Keratinocyte (primary cell): Measurements from ENCODE around the gene KRT5. TPM values are rescaled to one million over a fixed set of nuclear protein-coding genes. Genes with fewer than 3 reads are reported as not detected.

Experiments
- DNase-seq: peaks from one replicate; pipeline ENCODE4 v3.0.0-alpha.2; 2011; ENCODE audit warnings: low read depth, missing footprints, low spot score
- FAIRE-seq: peaks from 2 replicates; lab custom pipeline; 2011; peaks lifted over from hg19 to GRCh38; lab: Jason Lieb, UNC
- H2AFZ ChIP-seq: 2 replicates; pipeline ENCODE4 v1.6.0; 2012; ENCODE audit warnings: low read length, control low read depth, inconsistent platforms; ENCODE audit not compliant: control insufficient read depth
- H3K27ac ChIP-seq: 2 replicates; pipeline ENCODE4 v1.5.1; 2011; ENCODE audit warnings: low read length; ENCODE audit not compliant: control insufficient read depth, insufficient read depth
- H3K27me3 ChIP-seq: 3 replicates; pipeline ENCODE4 v1.6.0; 2011; ENCODE audit warnings: low read length; ENCODE audit not compliant: control insufficient read depth, insufficient read depth; ENCODE audit errors: extremely low read depth
- H3K36me3 ChIP-seq, 2 experiments: 2 replicates in 1 of 2; 3 replicates in 1 of 2; pipeline ENCODE4 v1.5.1; 2011; ENCODE audit warnings: low read length in 2 of 2, mild to moderate bottlenecking in 1 of 2; ENCODE audit not compliant: control insufficient read depth in 2 of 2, insufficient read depth in 2 of 2; ENCODE audit errors: extremely low read depth in 1 of 2
- H3K4me1 ChIP-seq: 3 replicates; pipeline ENCODE4 v1.5.1; 2011; ENCODE audit warnings: low read length; ENCODE audit not compliant: control insufficient read depth, insufficient read depth; ENCODE audit errors: extremely low read depth
- H3K4me2 ChIP-seq: 3 replicates; pipeline ENCODE4 v1.6.0; 2011; ENCODE audit warnings: low read depth, low read length; ENCODE audit not compliant: control insufficient read depth, insufficient read depth; ENCODE audit errors: extremely low read depth
- H3K4me3 ChIP-seq, 3 experiments: fragments of 200-600 bp in 1 of 3; sonication (generic) in 1 of 3; 2 replicates in 2 of 3; 3 replicates in 1 of 3; pipeline ENCODE4 v1.5.1; 2011 to 2016; ENCODE audit warnings: low read length in 3 of 3, mild to moderate bottlenecking in 3 of 3, control low read depth in 2 of 3, inconsistent platforms in 1 of 3, low read depth in 1 of 3, mixed read lengths in 1 of 3, mixed run types in 1 of 3, moderate library complexity in 1 of 3; ENCODE audit not compliant: control insufficient read depth in 2 of 3, insufficient read depth in 2 of 3; ENCODE audit errors: extremely low read depth in 1 of 3
- H3K79me2 ChIP-seq: 2 replicates; pipeline ENCODE4 v1.6.0; 2012; ENCODE audit warnings: low read length; ENCODE audit not compliant: control insufficient read depth, insufficient read depth
- H3K9ac ChIP-seq: 3 replicates; pipeline ENCODE4 v1.6.0; 2011; ENCODE audit warnings: low read length; ENCODE audit not compliant: control insufficient read depth, insufficient read depth; ENCODE audit errors: extremely low read depth
- H3K9me1 ChIP-seq: 3 replicates; pipeline ENCODE4 v1.6.0; 2011; ENCODE audit warnings: low read length; ENCODE audit not compliant: control insufficient read depth, insufficient read depth; ENCODE audit errors: extremely low read depth
- H3K9me3 ChIP-seq: 2 replicates; pipeline ENCODE4 v1.5.1; 2012; ENCODE audit warnings: low read depth, low read length; ENCODE audit not compliant: control insufficient read depth
- H4K20me1 ChIP-seq: 3 replicates; pipeline ENCODE4 v1.6.0; 2011; ENCODE audit warnings: low read length; ENCODE audit not compliant: control insufficient read depth, insufficient read depth; ENCODE audit errors: extremely low read depth
- CTCF ChIP-seq, 3 experiments: IDR thresholded peaks in 1 of 3; conservative IDR thresholded peaks in 1 of 3; optimal IDR thresholded peaks in 1 of 3; 2 replicates in 2 of 3; 3 replicates in 1 of 3; pipeline versions ENCODE3 to v1.5.1; 2011; ENCODE audit warnings: low read length in 3 of 3, mild to moderate bottlenecking in 3 of 3, moderate library complexity in 2 of 3, control low read depth in 1 of 3, inconsistent platforms in 1 of 3; ENCODE audit not compliant: insufficient read depth in 2 of 3; ENCODE audit errors: extremely low read depth in 1 of 3
- EZH2 ChIP-seq: IDR thresholded peaks from one replicate; pipeline ENCODE4 v1.6.1; 2012; ENCODE audit warnings: inconsistent platforms, mild to moderate bottlenecking, low read length, moderate library complexity
- dilution Hi-C: fragments of 300-500 bp; cut with MboI; formaldehyde crosslinking; loops from one replicate; pipeline ENCODE4 v1.7.0; 2020; ENCODE audit warnings: low sequenced_read_pairs; ENCODE audit not compliant: extremely low pct_ligation_motif_present
- polyA plus RNA-seq, 5 experiments: library from polyadenylated mRNA; depleted of rRNA in 3 of 5; stranded (reverse) in 3 of 5; stranded (forward) in 1 of 5; unstranded in 1 of 5; fragments of >200 nt; gene quantifications; 1 replicate in 1 of 5; 2 replicates in 3 of 5; 3 replicates in 1 of 5; pipeline versions ENCODE4 v1.2.1 to v1.2.3, GENCODE V29; 2011 to 2012; ENCODE audit warnings: missing spikeins in 2 of 5, low read depth in 1 of 5, low replicate concordance in 1 of 5

Gene KRT5
- polyA plus RNA-seq, 1 donor (not counting 4 experiments of a cell fraction or from before 2014, with no cell fraction given), result 15,814 TPM

DNA sequence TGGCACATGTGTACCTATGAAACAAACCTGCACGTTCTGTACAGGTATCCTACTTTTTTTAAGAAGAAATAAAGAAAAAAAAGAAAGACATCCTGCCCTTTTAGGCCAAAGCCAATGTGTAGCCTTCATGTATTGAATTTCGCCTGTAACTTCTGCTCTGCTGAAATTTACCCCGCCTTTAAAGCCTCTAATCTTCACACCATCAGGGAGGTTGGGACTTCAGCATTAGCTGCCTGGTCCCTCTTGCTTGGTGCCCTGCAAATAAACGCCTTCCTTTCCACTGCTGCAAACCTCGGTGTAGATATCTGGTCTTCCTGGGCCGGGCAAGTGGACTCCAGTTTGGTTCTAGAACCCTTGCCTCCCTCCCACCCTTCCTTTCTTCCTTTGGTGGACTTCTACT is 35.4 kb upstream of the KRT5 start:
- dilution Hi-C loops, result no loop called here
- TF ChIP-seq CTCF (optimal IDR thresholded peaks at IDR 0.05 in 1 of 3, IDR thresholded peaks at IDR 0.05 in 1 of 3, conservative IDR thresholded peaks at IDR 0.05 in 1 of 3; ENCODE audit: extremely low read depth in 1 of 3, insufficient read depth in 2 of 3, low read length in 3 of 3) (no peak), EZH2 (no peak)
- H3K9me3 ChIP-seq, result no peaks in the 10 kb centered on the region

GRCh38 chr12:52552681-52553195 is 32.5 kb upstream of the KRT5 start, which contains the start of gene KRT71:
Gene KRT71 (minus strand): TSS chr12:52553145. CDS start chr12:52553077, 68 bp downstream.
- Histone ChIP-seq H3K4me2 (no peak within 1 kb of the TSS), H3K4me1 (no peaks in the 10 kb centered on the region), H3K79me2 (no peaks in the 10 kb centered on the region), H2AFZ (no peak within 1 kb of the TSS), H3K27me3 (peaks cover 16% of the 10 kb centered on the region), H3K27ac (no peak within 1 kb of the TSS), H3K9me1 (no peaks in the 10 kb centered on the region), H3K9ac (no peak within 1 kb of the TSS), H4K20me1 (no peaks in the 10 kb centered on the region), H3K4me3 (no peak within 1 kb of the TSS), H3K9me3 (no peaks in the 10 kb centered on the region), H3K36me3 (no peaks in the 10 kb centered on the region)
- dilution Hi-C loops, result no loop called here
- DNase-seq, result no peak
- TF ChIP-seq CTCF (optimal IDR thresholded peaks at IDR 0.05 in 1 of 3, IDR thresholded peaks at IDR 0.05 in 1 of 3, conservative IDR thresholded peaks at IDR 0.05 in 1 of 3; ENCODE audit: extremely low read depth in 1 of 3, insufficient read depth in 2 of 3, low read length in 3 of 3), result no peak
- TF ChIP-seq EZH2, result no peak
- FAIRE-seq, result no peak

More for the DNA sequence above, 35.4 kb upstream of the KRT5 start:
- Histone ChIP-seq H3K27me3 (peaks cover 3% of the 10 kb centered on the region), H3K4me1 (no peaks in the 10 kb centered on the region), H3K9me1 (no peaks in the 10 kb centered on the region), H3K9ac (no peak overlapping the region), H2AFZ (no peak overlapping the region), H3K36me3 (no peaks in the 10 kb centered on the region), H3K4me2 (no peak overlapping the region), H4K20me1 (no peaks in the 10 kb centered on the region), H3K4me3 (no peak overlapping the region), H3K27ac (no peak overlapping the region), H3K79me2 (no peaks in the 10 kb centered on the region)
- DNase-seq (no peak), FAIRE-seq (no peak)
